Nephron progenitor cell (in vitro differentiated cells): ENCODE results near the gene B3GALNT1.

Source experiments
- DNase-seq: peaks from one replicate; pipeline ENCODE4 v3.0.0; 2021
- H3K27ac Mint-ChIP-seq: 2 replicates; pipeline ENCODE4 v1.8.0; 2021; ENCODE audit warnings: mild to moderate bottlenecking, moderate library complexity, mixed read lengths
- H3K27me3 Mint-ChIP-seq: 2 replicates; pipeline ENCODE4 v1.8.0; 2021; ENCODE audit warnings: mild to moderate bottlenecking, low read depth, mixed read lengths; ENCODE audit not compliant: poor library complexity
- H3K36me3 Mint-ChIP-seq: 2 replicates; pipeline ENCODE4 v1.8.0; 2021; ENCODE audit warnings: low read depth, mixed read lengths
- H3K4me1 Mint-ChIP-seq: 2 replicates; pipeline ENCODE4 v1.8.0; 2021; ENCODE audit warnings: mixed read lengths
- H3K4me3 Mint-ChIP-seq: 2 replicates; pipeline ENCODE4 v1.8.0; 2021; ENCODE audit warnings: mild to moderate bottlenecking, moderate library complexity, mixed read lengths
- H3K9me3 Mint-ChIP-seq: 2 replicates; pipeline ENCODE4 v1.8.0; 2021; ENCODE audit warnings: mild to moderate bottlenecking, moderate library complexity, mixed read lengths
- CTCF ChIP-seq: fragments of 200-600 bp; sonication (generic); IDR thresholded peaks from 2 replicates; pipeline ENCODE4 v1.5.0; 2021; ENCODE audit warnings: antibody characterized with exemption

B3GALNT1 gene

GRCh38 chr3:161067335-161067734, 37.8 kb downstream of the B3GALNT1 start:
- no peaks in the 10 kb centered on the region for H3K4me1 Mint-ChIP-seq
- H3K27ac Mint-ChIP-seq: no peak overlapping the region
- H3K36me3 Mint-ChIP-seq: no peaks in the 10 kb centered on the region
- no peaks in the 10 kb centered on the region for H3K9me3 Mint-ChIP-seq
- no peaks in the 10 kb centered on the region for H3K27me3 Mint-ChIP-seq
- TF ChIP-seq CTCF: no peak
- no peak for DNase-seq
- H3K4me3 Mint-ChIP-seq: no peak overlapping the region

GRCh38 chr3:161066930-161067329, 38.2 kb downstream of the B3GALNT1 start:
- no peak for TF ChIP-seq CTCF
- H3K9me3 Mint-ChIP-seq: no peaks in the 10 kb centered on the region
- H3K4me3 Mint-ChIP-seq: no peak overlapping the region
- no peaks in the 10 kb centered on the region for H3K4me1 Mint-ChIP-seq
- no peak for DNase-seq
- H3K27me3 Mint-ChIP-seq: no peaks in the 10 kb centered on the region
- H3K27ac Mint-ChIP-seq: no peak overlapping the region
- no peaks in the 10 kb centered on the region for H3K36me3 Mint-ChIP-seq

- no peaks in the 10 kb centered on the region for H3K4me1 Mint-ChIP-seq
Observed at GRCh38 chr3:161064413-161064812, 40.7 kb downstream of the B3GALNT1 start.

GRCh38 chr3:161054860-161055604, 50.1 kb downstream of the B3GALNT1 start:
- DNase-seq: no peak
- H3K36me3 Mint-ChIP-seq: no peaks in the 10 kb centered on the region
- no peak overlapping the region for H3K4me3 Mint-ChIP-seq
- no peaks in the 10 kb centered on the region for H3K9me3 Mint-ChIP-seq
- TF ChIP-seq CTCF: no peak
- no peaks in the 10 kb centered on the region for H3K27me3 Mint-ChIP-seq
- H3K27ac Mint-ChIP-seq: no peak overlapping the region
- H3K4me1 Mint-ChIP-seq: no peaks in the 10 kb centered on the region

More at GRCh38 chr3:161064413-161064812, 40.7 kb downstream of the B3GALNT1 start:
- Mint-ChIP-seq H3K27ac (no peak overlapping the region), H3K4me3 (no peak overlapping the region), H3K27me3 (no peaks in the 10 kb centered on the region), H3K36me3 (no peaks in the 10 kb centered on the region), H3K9me3 (no peaks in the 10 kb centered on the region)
- TF ChIP-seq CTCF: no peak
- no peak for DNase-seq

- Mint-ChIP-seq H3K9me3 (peaks cover 6% of the 10 kb centered on the region), H3K27ac (peak overlapping the region; percentile 48), H3K36me3 (no peaks in the 10 kb centered on the region), H3K4me1 (no peaks in the 10 kb centered on the region), H3K27me3 (no peaks in the 10 kb centered on the region), H3K4me3 (no peak overlapping the region)
- DNase-seq: no peak
- TF ChIP-seq CTCF: no peak
Observed at GRCh38 chr3:161051856-161052255, 53.3 kb downstream of the B3GALNT1 start.

GRCh38 chr3:161050935-161051334, 54.2 kb downstream of the B3GALNT1 start:
- Mint-ChIP-seq H3K27ac (no peak overlapping the region), H3K9me3 (peaks cover 7% of the 10 kb centered on the region), H3K27me3 (no peaks in the 10 kb centered on the region), H3K4me1 (no peaks in the 10 kb centered on the region), H3K36me3 (no peaks in the 10 kb centered on the region), H3K4me3 (no peak overlapping the region)
- no peak for TF ChIP-seq CTCF
- no peak for DNase-seq
